ENCODE data around the gene MORN3. TPM values are rescaled to one million over a fixed set of nuclear protein-coding genes. Genes with fewer than 3 reads are reported as not detected.
"Not testable (repeated sequence)": the region's sequence is repeated elsewhere in the genome, so short reads cannot be mapped to it uniquely, and the experiment has no call there.

MORN3 gene
- total RNA-seq, 1 donor from 2014 or later: 0.20 TPM

GRCh38 chr12:121638298-121639202, 30.9 kb downstream of the MORN3 start:
- Mint-ChIP-seq H3K27ac (peak overlapping the region; percentile 84), H3K4me3 (no peak overlapping the region), H3K9me3 (no peaks in the 10 kb centered on the region), H3K27me3 (no peaks in the 10 kb centered on the region), H3K4me1 (peaks cover 39% of the 10 kb centered on the region), H3K36me3 (ENCODE audit: low read depth) (peaks cover 40% of the 10 kb centered on the region)
- no peak for ATAC-seq (ENCODE audit: low read depth)
- TF ChIP-seq CTCF (IDR thresholded peaks at IDR 0.05): no peak
- DNase-seq: no peak
- intact Hi-C loops (cut with micrococcal nuclease): no loop called here
- ChIA-PET CTCF (interaction anchor here (1.6 to 1.8 kb wide), 2 partner anchors 12 to 86 kb away, joined by 4 to 11 read pairs; partner anchors contain the start of gene ORAI1), POLR2A (interaction anchor here (0.7 to 5.1 kb wide), 7 partner anchors 11 to 238 kb away, joined by 3 to 88 read pairs (median 5); partner anchors contain the start of genes MORN3 and ORAI1)

- DNase-seq (peak; percentile 52), ATAC-seq (ENCODE audit: low read depth) (peak; percentile 88)
- Mint-ChIP-seq H3K27ac (peak overlapping the region; percentile 84), H3K27me3 (no peaks in the 10 kb centered on the region), H3K36me3 (ENCODE audit: low read depth) (peaks cover 43% of the 10 kb centered on the region), H3K9me3 (no peaks in the 10 kb centered on the region), H3K4me1 (peaks cover 50% of the 10 kb centered on the region), H3K4me3 (peak overlapping the region; percentile 53)
- CTCF ChIA-PET: interaction anchor here (1.2 to 1.8 kb wide), 3 partner anchors 9 to 85 kb away, joined by 3 to 11 read pairs (median 4); partner anchors contain the start of gene ORAI1
- no peak for TF ChIP-seq CTCF (IDR thresholded peaks at IDR 0.05)
- POLR2A ChIA-PET: interaction anchor here (0.6 to 5.1 kb wide), 10 partner anchors 10 to 156 kb away, joined by 3 to 88 read pairs (median 4); partner anchors contain the start of genes MORN3, ORAI1 and RHOF
- intact Hi-C loops (cut with micrococcal nuclease): loop anchor here (2.0 kb wide), 1 partner anchor 17 kb away; no protein-coding TSS in a partner anchor
These were observed 32.1 kb downstream of the MORN3 start for GRCh38 chr12:121637231-121637914.

GRCh38 chr12:121634836-121635235, 34.6 kb downstream of the MORN3 start:
- POLR2A ChIA-PET: interaction anchor here (0.6 to 5.1 kb wide), 6 partner anchors 8 to 1265 kb away, joined by 4 to 88 read pairs (median 5); partner anchors contain the start of gene ORAI1
- CTCF ChIA-PET: interaction anchor here (0.9 to 1.9 kb wide), 2 partner anchors 34 to 82 kb away, joined by 4 to 7 read pairs; partner anchors contain the start of gene MORN3
- DNase-seq (no peak), ATAC-seq (ENCODE audit: low read depth) (no peak)
- Mint-ChIP-seq H3K4me1 (peaks cover 70% of the 10 kb centered on the region), H3K36me3 (ENCODE audit: low read depth) (peaks cover 39% of the 10 kb centered on the region), H3K4me3 (no peak overlapping the region), H3K27me3 (no peaks in the 10 kb centered on the region), H3K9me3 (no peaks in the 10 kb centered on the region), H3K27ac (peak overlapping the region; percentile 59)
- intact Hi-C loops (cut with micrococcal nuclease): no loop called here
- TF ChIP-seq CTCF (IDR thresholded peaks at IDR 0.05): no peak

GRCh38 chr12:121633833-121634196, 35.6 kb downstream of the MORN3 start:
- CTCF ChIA-PET; H3K9me3 Mint-ChIP-seq; ATAC-seq (ENCODE audit: low read depth); H3K27ac Mint-ChIP-seq; DNase-seq; H3K27me3 Mint-ChIP-seq; intact Hi-C loops (cut with micrococcal nuclease); H3K4me3 Mint-ChIP-seq: not testable (repeated sequence)
- POLR2A ChIA-PET: interaction anchor here (0.7 kb wide), 1 partner anchor 1266 kb away, joined by 13 read pairs; no protein-coding TSS in a partner anchor
- H3K4me1 Mint-ChIP-seq: peaks cover 80% of the 10 kb centered on the region
- H3K36me3 Mint-ChIP-seq (ENCODE audit: low read depth): peaks cover 46% of the 10 kb centered on the region

Measured in activated B cell treated with CpG ODN at 0.5 μM for 24 hours (primary cell).